ENCODE results near the gene PTPRJ. TPM values are rescaled to one million over a fixed set of nuclear protein-coding genes. Genes with fewer than 3 reads are reported as not detected.
A peak's percentile ranks its signal among the peaks of the same experiment; 100 is the strongest.

The PTPRJ gene
- total and polyA plus RNA-seq, 2 of the 13 experiments (the other 11 are each of a cell fraction or from before 2014, with no cell fraction given) = 1.0 to 1.2 TPM

- TF ChIP-seq, protein P1, sequence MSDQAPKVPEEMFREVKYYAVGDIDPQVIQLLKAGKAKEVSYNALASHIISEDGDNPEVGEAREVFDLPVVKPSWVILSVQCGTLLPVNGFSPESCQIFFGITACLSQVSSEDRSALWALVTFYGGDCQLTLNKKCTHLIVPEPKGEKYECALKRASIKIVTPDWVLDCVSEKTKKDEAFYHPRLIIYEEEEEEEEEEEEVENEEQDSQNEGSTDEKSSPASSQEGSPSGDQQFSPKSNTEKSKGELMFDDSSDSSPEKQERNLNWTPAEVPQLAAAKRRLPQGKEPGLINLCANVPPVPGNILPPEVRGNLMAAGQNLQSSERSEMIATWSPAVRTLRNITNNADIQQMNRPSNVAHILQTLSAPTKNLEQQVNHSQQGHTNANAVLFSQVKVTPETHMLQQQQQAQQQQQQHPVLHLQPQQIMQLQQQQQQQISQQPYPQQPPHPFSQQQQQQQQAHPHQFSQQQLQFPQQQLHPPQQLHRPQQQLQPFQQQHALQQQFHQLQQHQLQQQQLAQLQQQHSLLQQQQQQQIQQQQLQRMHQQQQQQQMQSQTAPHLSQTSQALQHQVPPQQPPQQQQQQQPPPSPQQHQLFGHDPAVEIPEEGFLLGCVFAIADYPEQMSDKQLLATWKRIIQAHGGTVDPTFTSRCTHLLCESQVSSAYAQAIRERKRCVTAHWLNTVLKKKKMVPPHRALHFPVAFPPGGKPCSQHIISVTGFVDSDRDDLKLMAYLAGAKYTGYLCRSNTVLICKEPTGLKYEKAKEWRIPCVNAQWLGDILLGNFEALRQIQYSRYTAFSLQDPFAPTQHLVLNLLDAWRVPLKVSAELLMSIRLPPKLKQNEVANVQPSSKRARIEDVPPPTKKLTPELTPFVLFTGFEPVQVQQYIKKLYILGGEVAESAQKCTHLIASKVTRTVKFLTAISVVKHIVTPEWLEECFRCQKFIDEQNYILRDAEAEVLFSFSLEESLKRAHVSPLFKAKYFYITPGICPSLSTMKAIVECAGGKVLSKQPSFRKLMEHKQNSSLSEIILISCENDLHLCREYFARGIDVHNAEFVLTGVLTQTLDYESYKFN (CRISPR knock-in tag; conservative IDR thresholded peaks at IDR 0.05) = peak; percentile 57; the same call in 1 of the 2 replicates
- peak; percentile 36; the same call in 1 of the 2 replicates for TF ChIP-seq TBX3 (IDR thresholded peaks at IDR 0.05; ENCODE audit: borderline replicate concordance)
- TF ChIP-seq TFDP2 (CRISPR knock-in tag; IDR thresholded peaks at IDR 0.05) = peak; percentile 35; the same call in 1 of the 2 replicates
- peak; percentile 75; the same call in 1 of the 2 replicates for TF ChIP-seq MIER3 (CRISPR knock-in tag; IDR thresholded peaks at IDR 0.05; ENCODE audit: borderline replicate concordance)
- TF ChIP-seq PHF8 (CRISPR knock-in tag; IDR thresholded peaks at IDR 0.05) = no peak
- no peak for TF ChIP-seq KDM5A (IDR thresholded peaks at IDR 0.05; ENCODE audit: borderline replicate concordance, low read length)
- no peak for TF ChIP-seq ZBTB43 (CRISPR knock-in tag; conservative IDR thresholded peaks at IDR 0.05)
- TF ChIP-seq, protein P2, sequence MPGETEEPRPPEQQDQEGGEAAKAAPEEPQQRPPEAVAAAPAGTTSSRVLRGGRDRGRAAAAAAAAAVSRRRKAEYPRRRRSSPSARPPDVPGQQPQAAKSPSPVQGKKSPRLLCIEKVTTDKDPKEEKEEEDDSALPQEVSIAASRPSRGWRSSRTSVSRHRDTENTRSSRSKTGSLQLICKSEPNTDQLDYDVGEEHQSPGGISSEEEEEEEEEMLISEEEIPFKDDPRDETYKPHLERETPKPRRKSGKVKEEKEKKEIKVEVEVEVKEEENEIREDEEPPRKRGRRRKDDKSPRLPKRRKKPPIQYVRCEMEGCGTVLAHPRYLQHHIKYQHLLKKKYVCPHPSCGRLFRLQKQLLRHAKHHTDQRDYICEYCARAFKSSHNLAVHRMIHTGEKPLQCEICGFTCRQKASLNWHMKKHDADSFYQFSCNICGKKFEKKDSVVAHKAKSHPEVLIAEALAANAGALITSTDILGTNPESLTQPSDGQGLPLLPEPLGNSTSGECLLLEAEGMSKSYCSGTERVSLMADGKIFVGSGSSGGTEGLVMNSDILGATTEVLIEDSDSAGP (CRISPR knock-in tag; IDR thresholded peaks at IDR 0.05; ENCODE audit: borderline replicate concordance) = 0 out of 2 replicates have a peak, but pooled peaks have one; percentile 29
- TF ChIP-seq, protein P3, sequence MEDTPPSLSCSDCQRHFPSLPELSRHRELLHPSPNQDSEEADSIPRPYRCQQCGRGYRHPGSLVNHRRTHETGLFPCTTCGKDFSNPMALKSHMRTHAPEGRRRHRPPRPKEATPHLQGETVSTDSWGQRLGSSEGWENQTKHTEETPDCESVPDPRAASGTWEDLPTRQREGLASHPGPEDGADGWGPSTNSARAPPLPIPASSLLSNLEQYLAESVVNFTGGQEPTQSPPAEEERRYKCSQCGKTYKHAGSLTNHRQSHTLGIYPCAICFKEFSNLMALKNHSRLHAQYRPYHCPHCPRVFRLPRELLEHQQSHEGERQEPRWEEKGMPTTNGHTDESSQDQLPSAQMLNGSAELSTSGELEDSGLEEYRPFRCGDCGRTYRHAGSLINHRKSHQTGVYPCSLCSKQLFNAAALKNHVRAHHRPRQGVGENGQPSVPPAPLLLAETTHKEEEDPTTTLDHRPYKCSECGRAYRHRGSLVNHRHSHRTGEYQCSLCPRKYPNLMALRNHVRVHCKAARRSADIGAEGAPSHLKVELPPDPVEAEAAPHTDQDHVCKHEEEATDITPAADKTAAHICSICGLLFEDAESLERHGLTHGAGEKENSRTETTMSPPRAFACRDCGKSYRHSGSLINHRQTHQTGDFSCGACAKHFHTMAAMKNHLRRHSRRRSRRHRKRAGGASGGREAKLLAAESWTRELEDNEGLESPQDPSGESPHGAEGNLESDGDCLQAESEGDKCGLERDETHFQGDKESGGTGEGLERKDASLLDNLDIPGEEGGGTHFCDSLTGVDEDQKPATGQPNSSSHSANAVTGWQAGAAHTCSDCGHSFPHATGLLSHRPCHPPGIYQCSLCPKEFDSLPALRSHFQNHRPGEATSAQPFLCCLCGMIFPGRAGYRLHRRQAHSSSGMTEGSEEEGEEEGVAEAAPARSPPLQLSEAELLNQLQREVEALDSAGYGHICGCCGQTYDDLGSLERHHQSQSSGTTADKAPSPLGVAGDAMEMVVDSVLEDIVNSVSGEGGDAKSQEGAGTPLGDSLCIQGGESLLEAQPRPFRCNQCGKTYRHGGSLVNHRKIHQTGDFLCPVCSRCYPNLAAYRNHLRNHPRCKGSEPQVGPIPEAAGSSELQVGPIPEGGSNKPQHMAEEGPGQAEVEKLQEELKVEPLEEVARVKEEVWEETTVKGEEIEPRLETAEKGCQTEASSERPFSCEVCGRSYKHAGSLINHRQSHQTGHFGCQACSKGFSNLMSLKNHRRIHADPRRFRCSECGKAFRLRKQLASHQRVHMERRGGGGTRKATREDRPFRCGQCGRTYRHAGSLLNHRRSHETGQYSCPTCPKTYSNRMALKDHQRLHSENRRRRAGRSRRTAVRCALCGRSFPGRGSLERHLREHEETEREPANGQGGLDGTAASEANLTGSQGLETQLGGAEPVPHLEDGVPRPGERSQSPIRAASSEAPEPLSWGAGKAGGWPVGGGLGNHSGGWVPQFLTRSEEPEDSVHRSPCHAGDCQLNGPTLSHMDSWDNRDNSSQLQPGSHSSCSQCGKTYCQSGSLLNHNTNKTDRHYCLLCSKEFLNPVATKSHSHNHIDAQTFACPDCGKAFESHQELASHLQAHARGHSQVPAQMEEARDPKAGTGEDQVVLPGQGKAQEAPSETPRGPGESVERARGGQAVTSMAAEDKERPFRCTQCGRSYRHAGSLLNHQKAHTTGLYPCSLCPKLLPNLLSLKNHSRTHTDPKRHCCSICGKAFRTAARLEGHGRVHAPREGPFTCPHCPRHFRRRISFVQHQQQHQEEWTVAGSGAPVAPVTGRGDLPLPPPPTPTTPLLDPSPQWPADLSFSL (CRISPR knock-in tag; IDR thresholded peaks at IDR 0.05) = no peak; the same call in 1 of the 2 replicates
- peak; percentile 26; the same call in 1 of the 2 replicates for TF ChIP-seq RFXAP (CRISPR knock-in tag; IDR thresholded peaks at IDR 0.05; ENCODE audit: borderline replicate concordance)
- TF ChIP-seq ZNF451 (CRISPR knock-in tag; IDR thresholded peaks at IDR 0.05) = no peak
- no peak for TF ChIP-seq NCOA5 (CRISPR knock-in tag; IDR thresholded peaks at IDR 0.05)
Observed at GRCh38 chr11:47941907-47942558, 38.3 kb upstream of the PTPRJ start (continued).
